ENCODE measurements around the gene ZBTB37. TPM values are rescaled to one million over a fixed set of nuclear protein-coding genes. Genes with fewer than 3 reads are reported as not detected.
"Not testable (repeated sequence)": the region's sequence is repeated elsewhere in the genome, so short reads cannot be mapped to it uniquely, and the experiment has no call there.

Gene ZBTB37
- total RNA-seq, 1 donor from 2014 or later: 7.6 TPM

- Histone ChIP-seq H3K36me3 (peaks cover 81% of the 10 kb centered on the region), H3K4me1 (peaks cover 5% of the 10 kb centered on the region), H3K27ac (replicated peaks) (no peak overlapping the region), H3K9me3 (replicated peaks) (no peaks in the 10 kb centered on the region), H3K27me3 (ENCODE audit: low read depth) (no peaks in the 10 kb centered on the region), H3K4me3 (no peak overlapping the region)
- intact Hi-C loops (cut with micrococcal nuclease): no loop called here
- DNase-seq: no peak
- no peak for TF ChIP-seq CTCF (IDR thresholded peaks at IDR 0.05; ENCODE audit: borderline replicate concordance)
Measured at GRCh38 chr1:173856903-173857302, 11.3 kb upstream of the ZBTB37 start.

GRCh38 chr1:173857363-173857917 is 10.7 kb upstream of the ZBTB37 start:
- H3K27me3 ChIP-seq (ENCODE audit: low read depth): no peaks in the 10 kb centered on the region
- peaks cover 86% of the 10 kb centered on the region for H3K36me3 ChIP-seq
- intact Hi-C loops (cut with micrococcal nuclease): no loop called here

GRCh38 chr1:173859547-173859946 is 8.6 kb upstream of the ZBTB37 start:
- DNase-seq; H3K27me3 ChIP-seq (ENCODE audit: low read depth); H3K9me3 ChIP-seq (replicated peaks); intact Hi-C loops (cut with micrococcal nuclease); H3K4me1 ChIP-seq; H3K27ac ChIP-seq (replicated peaks); H3K4me3 ChIP-seq: not testable (repeated sequence)
- H3K36me3 ChIP-seq: peaks cover 95% of the 10 kb centered on the region

More at GRCh38 chr1:173857363-173857917, 10.7 kb upstream of the ZBTB37 start:
- Histone ChIP-seq H3K4me1 (peaks cover 2% of the 10 kb centered on the region), H3K27ac (replicated peaks) (no peak overlapping the region), H3K4me3 (no peak overlapping the region), H3K9me3 (replicated peaks) (no peaks in the 10 kb centered on the region)
- no peak for DNase-seq
- TF ChIP-seq CTCF (IDR thresholded peaks at IDR 0.05; ENCODE audit: borderline replicate concordance): no peak

- Histone ChIP-seq H3K4me3 (no peak overlapping the region), H3K27me3 (ENCODE audit: low read depth) (no peaks in the 10 kb centered on the region), H3K4me1 (peaks cover 9% of the 10 kb centered on the region), H3K27ac (replicated peaks) (no peak overlapping the region), H3K9me3 (replicated peaks) (no peaks in the 10 kb centered on the region), H3K36me3 (peaks cover 96% of the 10 kb centered on the region)
- intact Hi-C loops (cut with micrococcal nuclease): no loop called here
- DNase-seq: no peak
- TF ChIP-seq CTCF (IDR thresholded peaks at IDR 0.05; ENCODE audit: borderline replicate concordance): no peak
Measured at GRCh38 chr1:173860065-173860464, 8.1 kb upstream of the ZBTB37 start.

- no peak overlapping the region for H3K4me3 ChIP-seq
- no peak for TF ChIP-seq CTCF (IDR thresholded peaks at IDR 0.05; ENCODE audit: borderline replicate concordance)
- no peak for DNase-seq
- no peaks in the 10 kb centered on the region for H3K27me3 ChIP-seq (ENCODE audit: low read depth)
- peaks cover 26% of the 10 kb centered on the region for H3K4me1 ChIP-seq
- H3K9me3 ChIP-seq (replicated peaks): no peaks in the 10 kb centered on the region
- no peak overlapping the region for H3K27ac ChIP-seq (replicated peaks)
- intact Hi-C loops (cut with micrococcal nuclease): no loop called here
- H3K36me3 ChIP-seq: peaks cover 95% of the 10 kb centered on the region
Measured at GRCh38 chr1:173861731-173862145, 6.4 kb upstream of the ZBTB37 start.

- Histone ChIP-seq H3K4me1 (peaks cover 31% of the 10 kb centered on the region), H3K36me3 (peaks cover 90% of the 10 kb centered on the region)
- intact Hi-C loops (cut with micrococcal nuclease); H3K4me3 ChIP-seq; H3K9me3 ChIP-seq (replicated peaks); H3K27ac ChIP-seq (replicated peaks); DNase-seq; H3K27me3 ChIP-seq (ENCODE audit: low read depth): not testable (repeated sequence)
Measured at GRCh38 chr1:173862146-173862768, 5.9 kb upstream of the ZBTB37 start.

Measured in left ventricle myocardium inferior (tissue), 1 donor.